GM20431 (cell line): ENCODE data around the gene TMEM181.
"Not testable (repeated sequence)": the region's sequence is repeated elsewhere in the genome, so short reads cannot be mapped to it uniquely, and the experiment has no call there.

Experiments
- in situ Hi-C: fragments of 300-500 bp; cut with MseI, MboI; formaldehyde crosslinking; loops from one replicate; pipeline ENCODE4 v1.15.0; 2020; ENCODE audit warnings: low sequenced_read_pairs; ENCODE audit not compliant: unreplicated experiment

The TMEM181 gene

DNA sequence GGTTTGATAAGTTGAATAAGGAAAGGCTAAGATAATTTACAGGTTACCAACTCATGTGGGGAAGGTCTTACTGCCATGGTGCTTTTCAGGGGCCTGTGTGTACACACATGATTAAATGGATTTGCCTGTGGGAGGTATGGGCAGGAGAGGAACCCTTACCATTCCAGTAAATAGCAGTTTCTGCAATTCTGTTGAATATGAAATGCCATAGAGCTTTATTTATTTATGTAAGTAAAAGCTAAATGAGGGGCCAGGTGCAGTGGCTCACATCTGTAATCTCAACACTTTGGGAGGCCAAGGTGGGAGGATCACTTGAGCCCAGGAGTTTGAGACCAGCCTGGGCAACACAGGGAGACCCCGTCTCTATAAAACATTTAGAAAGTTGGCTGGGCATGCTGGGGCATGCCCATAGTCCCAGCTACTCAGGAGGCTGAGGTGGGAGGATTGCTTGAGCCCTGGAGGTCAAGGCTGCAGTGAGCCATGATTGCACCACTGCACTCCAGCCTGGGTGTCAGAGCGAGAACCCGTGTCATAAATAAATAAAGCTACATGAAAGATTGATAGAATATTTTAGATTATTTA lies 72.7 kb downstream of the TMEM181 start:
- in situ Hi-C loops, result not testable (repeated sequence)

GRCh38 chr6:158633127-158633526 lies 73.2 kb downstream of the TMEM181 start:
- in situ Hi-C loops, result no loop called here

GRCh38 chr6:158634695-158635426 lies 75.0 kb downstream of the TMEM181 start:
- in situ Hi-C loops, result no loop called here

DNA sequence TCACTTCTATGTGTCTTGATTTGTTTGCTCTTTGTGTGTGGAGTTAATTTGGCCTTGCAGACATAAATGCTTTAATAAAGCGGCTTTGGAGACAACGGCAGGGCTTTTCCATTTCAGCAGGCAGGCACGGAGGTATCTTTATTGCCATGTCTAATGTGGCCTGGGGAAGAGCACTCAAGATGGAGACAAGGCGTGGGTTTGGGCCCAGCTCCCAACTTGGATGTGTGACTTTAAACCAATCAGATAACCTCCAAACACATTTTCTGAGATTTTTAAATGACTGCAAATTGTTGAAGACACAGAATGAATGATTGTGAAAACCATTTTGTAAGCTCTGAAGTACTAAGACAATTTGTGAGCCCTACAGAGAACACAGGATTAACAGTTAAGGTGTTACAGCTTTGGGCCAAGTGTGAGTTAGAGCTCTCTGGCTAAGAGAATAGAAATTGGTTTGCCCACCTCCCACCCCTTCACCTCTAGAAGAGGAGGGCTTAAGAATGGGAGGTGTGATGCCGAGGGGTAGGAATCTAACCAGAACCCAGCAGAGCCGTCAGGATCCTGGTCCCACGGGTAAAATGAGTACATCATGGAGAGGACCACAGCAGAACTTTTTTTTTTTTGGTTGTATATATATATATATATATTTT lies 75.7 kb downstream of the TMEM181 start:
- in situ Hi-C loops, result no loop called here

- in situ Hi-C loops, result no loop called here
These were observed 76.9 kb downstream of the TMEM181 start for GRCh38 chr6:158636778-158637177.

DNA sequence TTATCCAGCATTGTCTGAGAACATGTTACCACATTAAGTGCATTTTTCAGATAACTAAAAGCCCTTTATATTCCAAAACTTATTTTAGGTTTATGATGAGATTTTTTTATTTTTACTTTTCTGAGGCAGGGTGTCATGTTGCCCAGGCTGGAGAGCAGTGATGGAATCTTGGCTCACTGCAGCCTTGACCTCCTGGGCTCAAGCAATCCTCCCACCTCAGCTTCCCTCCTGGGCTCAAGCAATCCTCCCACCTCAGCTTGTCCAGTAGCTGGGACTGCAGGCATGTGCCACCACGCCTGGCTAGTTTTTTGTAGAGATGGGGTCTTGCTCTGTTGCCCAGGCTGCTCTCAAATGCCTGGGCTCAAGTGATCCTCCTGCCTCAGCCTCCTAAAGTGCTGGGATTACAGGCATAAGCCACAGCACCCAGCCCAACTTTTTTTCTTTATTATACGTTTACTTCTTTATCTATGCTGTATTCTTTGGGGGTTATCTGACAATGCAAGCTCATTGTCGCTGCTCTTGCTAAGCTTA lies 78.5 kb downstream of the TMEM181 start:
- in situ Hi-C loops, result no loop called here

GRCh38 chr6:158639056-158639455 lies 79.2 kb downstream of the TMEM181 start:
- in situ Hi-C loops, result no loop called here

DNA sequence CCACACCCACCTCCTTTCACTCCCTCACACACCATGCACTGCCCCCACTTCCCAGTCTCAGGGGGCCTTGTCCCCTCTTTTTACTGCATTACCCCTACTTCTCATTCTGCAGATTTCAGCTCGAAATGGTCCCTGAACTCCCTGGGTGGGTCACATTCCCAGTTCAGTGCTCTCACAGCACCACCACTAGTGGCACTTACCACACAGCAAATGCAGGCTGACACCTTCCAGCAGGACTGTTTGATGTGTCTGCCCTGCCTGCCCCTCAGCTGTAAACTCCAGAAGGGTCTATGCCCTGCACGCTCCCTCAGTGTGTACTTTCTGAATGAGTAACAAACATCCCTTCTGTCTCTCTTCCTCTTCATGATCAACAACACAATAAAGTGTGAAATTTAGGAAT lies 80.6 kb downstream of the TMEM181 start:
- in situ Hi-C loops, result no loop called here

DNA sequence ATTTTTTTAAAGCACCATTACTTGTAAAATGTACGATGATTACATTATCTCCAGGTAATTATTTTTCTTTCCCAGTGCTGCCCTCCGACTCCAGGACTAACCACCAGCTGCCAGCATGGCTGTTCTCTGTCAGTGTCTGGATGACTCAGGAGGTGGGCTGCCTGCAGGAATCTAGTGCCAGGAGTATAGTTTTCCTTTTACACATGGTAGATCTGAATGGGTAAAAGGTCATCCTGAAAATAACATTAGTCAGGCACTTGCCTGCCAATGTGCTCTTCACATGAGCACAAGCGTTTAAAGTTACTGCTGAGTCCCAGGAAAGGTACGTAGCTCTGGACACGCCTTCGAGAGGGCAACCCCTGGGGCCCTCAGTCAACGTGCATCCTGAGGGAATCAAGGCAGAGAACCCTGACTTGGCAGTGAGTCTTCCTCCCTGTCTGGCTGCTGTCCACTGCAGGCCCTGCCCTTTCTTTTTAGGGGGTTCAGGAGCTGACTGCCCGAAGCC lies 82.3 kb downstream of the TMEM181 start:
- in situ Hi-C loops, result no loop called here

DNA sequence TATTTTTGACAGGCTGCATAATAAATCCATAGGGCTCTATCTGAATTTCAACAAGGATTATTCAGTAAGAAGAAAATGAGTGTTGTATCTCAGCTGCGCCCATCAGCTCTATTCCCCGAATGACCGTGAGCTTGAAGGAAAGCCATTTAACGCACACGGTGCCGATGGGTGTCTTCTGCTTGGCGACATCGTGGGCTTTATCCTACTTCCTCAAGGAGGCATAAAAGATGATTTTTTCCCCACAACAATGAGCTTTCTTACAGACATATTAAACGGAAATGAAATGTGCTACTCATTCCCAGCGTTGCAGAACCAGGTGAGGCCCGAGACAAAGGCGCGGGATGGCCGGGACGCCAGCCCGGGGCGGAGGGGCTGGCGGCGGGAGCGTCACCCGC lies 83.9 kb downstream of the TMEM181 start:
- in situ Hi-C loops, result no loop called here

DNA sequence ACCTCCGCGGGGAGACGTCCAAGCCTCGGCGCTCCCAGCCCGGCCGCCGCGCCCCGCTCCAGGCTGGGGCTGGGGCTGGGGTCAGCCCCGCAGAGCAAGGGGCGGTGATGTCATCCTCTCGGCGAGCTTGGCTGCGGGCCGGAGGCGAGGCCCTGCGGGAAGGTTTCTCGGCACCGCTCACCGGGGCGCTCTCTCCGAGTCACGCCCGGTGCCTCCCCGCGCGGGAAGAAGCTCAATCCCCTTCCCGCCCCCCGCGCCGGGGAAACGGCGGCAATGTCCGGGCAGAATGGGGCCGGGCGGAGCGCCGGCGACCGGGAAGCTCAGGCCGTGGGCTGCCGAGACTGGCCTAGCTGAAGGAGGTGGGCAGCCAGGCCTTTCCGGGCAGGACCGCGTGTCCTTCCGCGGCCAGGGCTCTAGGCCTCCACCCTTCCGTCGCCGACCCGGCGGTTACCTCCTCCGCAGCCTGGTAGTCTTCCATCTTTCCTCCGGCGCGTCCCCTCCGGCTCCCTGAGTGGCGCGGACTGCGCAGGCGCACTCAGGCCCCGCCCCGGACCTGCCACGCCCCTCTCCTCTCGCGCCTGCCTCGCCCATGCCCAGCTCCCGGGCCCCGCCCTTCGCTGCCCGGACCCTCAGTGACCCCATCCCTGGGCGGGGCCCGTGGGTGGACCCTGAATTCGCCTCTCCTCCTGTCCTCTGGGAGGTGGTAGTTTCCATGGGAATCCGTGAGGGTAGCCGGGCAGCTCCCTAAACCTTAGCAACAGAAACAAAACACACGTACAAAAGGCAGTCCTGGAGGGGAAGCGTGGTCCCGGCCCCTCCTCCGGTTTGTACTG lies 84.6 kb downstream of the TMEM181 start, which contains the start of gene DYNLT1:
TSS of gene DYNLT1 (minus strand) at position 513 of the 833 bp plus-strand sequence. CDS start at position 478, 35 bp downstream.
- in situ Hi-C loops, result no loop called here

GRCh38 chr6:158645064-158646022 lies 85.5 kb downstream of the TMEM181 start:
- in situ Hi-C loops, result no loop called here

GRCh38 chr6:158646023-158646910 lies 86.4 kb downstream of the TMEM181 start:
- in situ Hi-C loops, result no loop called here

DNA sequence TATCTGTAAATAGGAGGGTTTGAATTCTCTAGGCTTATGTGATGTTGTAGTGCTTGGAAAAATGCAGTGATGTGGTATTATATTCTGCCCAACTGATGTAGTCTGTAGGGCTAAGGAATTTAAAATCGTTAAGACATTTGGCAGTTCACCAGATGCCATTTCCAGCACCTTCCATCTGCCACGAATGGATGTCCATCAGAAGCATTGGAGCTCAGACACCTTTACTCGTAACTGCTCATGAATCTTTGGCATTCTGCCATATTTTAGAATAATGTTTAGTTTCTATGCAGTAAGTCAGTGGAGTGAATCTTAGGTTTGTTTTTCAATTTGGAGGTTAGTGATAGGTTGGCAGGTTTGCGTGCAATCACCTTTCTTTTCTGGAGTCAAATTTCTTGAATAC lies 87.6 kb downstream of the TMEM181 start:
- in situ Hi-C loops, result no loop called here

GRCh38 chr6:158648682-158649131 lies 88.8 kb downstream of the TMEM181 start:
- in situ Hi-C loops, result no loop called here

DNA sequence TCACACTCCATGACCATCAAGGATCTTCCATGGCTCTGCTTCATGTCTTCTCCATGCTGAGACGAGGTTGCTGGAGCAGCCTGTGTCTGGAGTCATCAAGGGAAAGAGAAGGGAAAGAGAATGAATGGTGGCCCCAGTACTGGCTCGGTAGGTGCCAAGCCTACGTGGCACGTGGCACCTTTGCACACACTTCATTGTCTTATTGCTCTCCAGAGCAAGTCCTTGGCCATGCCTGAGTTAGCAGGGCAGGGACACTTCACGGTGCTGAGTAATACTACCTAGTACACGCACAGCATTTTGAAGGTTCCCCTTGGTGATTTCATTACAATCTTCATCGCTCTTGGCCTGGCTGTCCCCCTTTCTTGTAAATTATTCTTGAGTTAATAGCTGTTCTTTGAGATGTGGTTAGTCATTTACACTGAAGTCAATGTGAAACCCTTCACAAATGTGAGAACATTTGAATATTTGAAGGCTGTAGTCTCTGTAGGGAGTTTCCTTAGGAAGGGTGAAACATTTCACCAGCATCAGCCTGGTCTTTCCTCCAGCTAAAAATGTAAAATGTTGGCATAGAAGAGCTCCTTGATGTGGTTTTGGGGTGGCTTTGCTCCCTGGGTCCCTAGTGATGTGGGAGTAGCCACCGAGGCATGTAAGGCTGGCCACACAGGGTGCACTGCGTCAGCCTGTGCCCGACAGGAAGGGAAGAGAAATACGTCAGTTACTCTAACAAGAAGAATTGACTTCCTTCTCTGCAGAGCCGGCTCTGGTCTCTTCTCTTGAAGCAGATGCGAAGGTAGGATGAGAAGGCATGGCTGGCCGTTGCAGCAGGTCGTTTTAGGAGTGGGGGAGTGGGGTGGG lies 89.6 kb downstream of the TMEM181 start, which contains the start of gene SYTL3:
TSS of gene SYTL3 (plus strand) at position 766 of the 855 bp plus-strand sequence. CDS start 13,215 bp downstream, outside the sequence.
- in situ Hi-C loops, result no loop called here
